Measurements from ENCODE around the gene EQTN.

GRCh38 chr9:27311184-27311583 lies 14.2 kb upstream of the EQTN start:
- TF ChIP-seq POLR2AphosphoS5 (IDR thresholded peaks at IDR 0.05; ENCODE audit: low read depth) = no peak
- no peak for TF ChIP-seq CTCF (IDR thresholded peaks at IDR 0.05; ENCODE audit: insufficient read depth, low read length)
- TF ChIP-seq GABPA (IDR thresholded peaks at IDR 0.05; ENCODE audit: low read depth) = no peak

Data from HL-60 (cell line).